Activated CD8-positive, alpha-beta memory T cell treated with anti-CD3 and anti-CD28 coated beads for 24 hours (primary cell): ENCODE results near the gene PROS1.

Experiments used
- DNase-seq: peaks from one replicate; pipeline ENCODE4 v3.0.0-alpha.2; 2020

PROS1 gene

DNA sequence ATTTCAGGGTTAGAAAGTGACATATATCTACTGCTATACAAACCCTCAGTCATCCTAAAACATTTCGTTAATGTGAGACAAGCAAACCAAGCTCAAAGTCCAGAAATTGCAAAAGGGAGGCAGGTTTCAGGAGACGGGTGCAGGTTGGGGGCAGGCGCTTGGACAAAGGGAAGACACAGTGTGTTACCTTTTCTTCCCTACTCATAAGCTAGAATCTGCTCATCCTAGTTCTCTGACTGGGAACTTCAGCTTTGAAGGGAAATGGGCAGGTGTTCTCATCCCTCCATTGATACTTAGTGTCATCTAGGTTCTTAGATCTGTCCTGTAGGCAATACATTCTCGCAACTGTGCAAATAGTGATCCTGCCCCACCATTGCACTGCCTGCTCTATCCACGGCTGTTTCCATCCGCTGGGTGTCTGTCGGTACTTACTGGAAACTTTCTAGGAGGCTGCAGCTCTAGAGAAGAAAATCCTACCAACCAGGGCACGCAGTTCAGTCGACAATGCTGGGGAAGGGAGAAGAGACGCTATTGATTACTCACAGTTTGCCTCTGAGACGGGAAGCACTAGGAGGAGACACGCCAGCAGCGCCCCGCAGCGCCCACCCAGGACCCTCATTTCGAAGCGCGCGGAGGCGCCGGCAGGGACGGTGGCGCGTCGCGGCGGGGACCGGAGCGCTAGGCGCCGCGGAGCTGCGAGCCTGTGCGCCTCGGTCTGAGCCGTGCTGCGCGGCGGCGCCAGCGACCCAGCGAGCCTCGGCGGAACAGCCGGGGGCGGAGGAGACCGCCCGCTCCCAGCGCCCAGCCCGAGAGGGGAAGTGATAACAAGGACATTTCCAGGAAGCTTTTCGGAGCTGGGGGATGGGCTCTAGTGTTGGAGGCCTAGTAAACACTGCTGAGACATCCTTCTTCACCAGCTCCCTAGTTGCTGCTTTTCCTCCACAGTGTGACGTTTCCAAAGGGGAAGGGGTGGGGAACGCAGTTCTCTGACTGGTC is at the start of gene PROS1:
Gene PROS1, minus strand, starts transcription at position 766 of the 996 bp plus-strand sequence. Its CDS starts 147 bp downstream, at position 619.
- peak; percentile 73 for DNase-seq

GRCh38 chr3:94020293-94020692 is 46.6 kb upstream of the PROS1 start:
- no peak for DNase-seq

- no peak for DNase-seq
Measured at GRCh38 chr3:94019659-94020058, 46.0 kb upstream of the PROS1 start.

GRCh38 chr3:94015025-94015424 is 41.3 kb upstream of the PROS1 start:
- DNase-seq = no peak

GRCh38 chr3:94012185-94012584 is 38.5 kb upstream of the PROS1 start:
- DNase-seq = no peak

DNA sequence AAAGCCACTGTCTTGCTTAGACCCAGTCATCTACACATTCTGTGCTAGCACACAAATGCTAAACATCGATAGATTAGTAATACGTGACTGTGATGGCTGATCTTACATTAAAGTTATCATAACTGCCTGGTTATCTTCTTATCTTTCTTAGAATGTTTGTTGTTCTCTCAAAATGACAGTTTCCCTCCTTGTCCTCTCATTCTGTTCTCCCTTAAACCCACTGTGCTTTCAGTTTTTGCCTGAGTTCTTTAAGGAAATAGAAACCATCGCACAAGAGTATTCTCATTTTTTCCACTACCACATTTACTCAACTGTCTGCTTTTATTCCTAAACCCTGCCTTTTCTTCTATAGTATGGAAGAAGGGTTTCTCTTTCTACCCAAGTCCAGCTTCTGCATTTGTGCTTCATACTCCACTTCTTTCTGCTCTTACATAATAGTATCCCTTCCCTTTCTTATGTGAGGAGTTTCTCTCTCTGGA is 37.6 kb upstream of the PROS1 start:
- DNase-seq = no peak

GRCh38 chr3:94009608-94010007 is 35.9 kb upstream of the PROS1 start:
- DNase-seq = no peak

- DNase-seq = no peak
Measured at GRCh38 chr3:94008253-94008652, 34.6 kb upstream of the PROS1 start.

DNA sequence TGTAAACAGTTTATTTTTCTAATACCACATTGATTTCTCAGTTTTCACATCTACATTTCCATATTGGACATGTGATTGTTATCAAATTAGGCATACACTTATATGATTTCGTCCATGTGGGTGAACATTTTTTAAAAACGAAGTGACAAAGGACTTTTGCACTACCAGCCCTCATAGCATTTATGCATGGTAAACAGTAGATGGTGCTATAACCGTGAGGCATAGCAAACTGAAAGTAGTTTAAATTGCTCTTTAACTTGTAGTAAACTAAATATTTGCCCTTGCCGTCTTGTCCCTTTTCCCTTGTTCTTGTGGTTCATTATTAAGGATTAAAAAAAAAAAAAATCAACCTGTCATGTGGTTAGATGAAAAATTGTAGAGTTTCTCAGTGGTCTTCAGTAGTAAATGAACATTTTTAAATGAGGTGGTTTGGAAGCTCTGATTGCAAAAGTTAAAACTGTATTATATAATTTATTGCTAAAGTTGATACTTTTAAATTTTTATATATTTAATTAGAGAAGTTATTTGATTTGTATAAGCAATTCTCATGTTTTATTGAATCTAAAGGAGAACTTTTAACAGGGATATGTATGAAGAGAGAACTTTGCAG is 30.7 kb upstream of the PROS1 start:
- no peak for DNase-seq

GRCh38 chr3:94001827-94002495 is 28.3 kb upstream of the PROS1 start:
- no peak for DNase-seq

GRCh38 chr3:94001191-94001590 is 27.5 kb upstream of the PROS1 start:
- DNase-seq = no peak

DNA sequence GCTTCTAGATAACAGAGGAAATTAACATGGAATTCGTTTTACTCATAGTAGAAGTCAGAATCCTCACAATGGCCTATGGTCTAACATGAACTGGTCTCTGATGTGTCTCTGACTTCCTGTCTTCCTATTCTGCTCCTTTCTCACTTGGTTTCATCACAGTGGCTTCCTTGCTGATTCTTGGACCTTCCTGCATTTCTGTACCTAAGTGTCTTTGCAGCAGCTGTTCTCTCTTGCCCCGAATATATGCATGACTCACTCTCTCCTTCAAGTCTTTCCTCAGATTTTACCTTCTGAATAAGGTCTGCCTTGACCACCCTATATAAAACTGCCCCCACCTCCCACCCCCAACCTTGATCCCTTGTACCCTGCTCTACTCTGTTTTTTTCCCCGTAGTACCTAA is 20.4 kb upstream of the PROS1 start:
- DNase-seq = no peak

GRCh38 chr3:93992207-93992606 is 18.5 kb upstream of the PROS1 start:
- no peak for DNase-seq

GRCh38 chr3:93991631-93992030 is 17.9 kb upstream of the PROS1 start:
- no peak for DNase-seq

DNA sequence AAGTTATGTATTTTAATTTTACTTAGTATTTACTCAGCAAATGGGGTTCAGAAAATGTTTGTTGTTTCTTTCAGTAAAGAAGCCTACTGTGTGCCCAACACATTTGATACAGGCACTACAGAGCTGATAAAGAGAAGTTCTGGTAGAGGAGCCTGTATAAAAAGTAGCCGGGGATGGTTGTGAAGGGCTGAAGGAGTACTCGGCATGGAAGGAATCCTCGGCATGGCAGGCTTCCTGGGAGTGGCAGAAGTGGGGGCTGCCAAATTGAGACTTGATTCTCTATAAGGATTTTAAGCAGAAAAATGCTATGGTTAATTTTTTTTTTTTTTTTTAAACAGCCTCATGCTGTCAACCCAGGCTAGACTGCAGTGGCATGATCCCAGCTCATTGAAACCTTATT is 15.5 kb upstream of the PROS1 start:
- no peak for DNase-seq

- no peak for DNase-seq
Measured at GRCh38 chr3:93988764-93989163, 15.1 kb upstream of the PROS1 start.

DNA sequence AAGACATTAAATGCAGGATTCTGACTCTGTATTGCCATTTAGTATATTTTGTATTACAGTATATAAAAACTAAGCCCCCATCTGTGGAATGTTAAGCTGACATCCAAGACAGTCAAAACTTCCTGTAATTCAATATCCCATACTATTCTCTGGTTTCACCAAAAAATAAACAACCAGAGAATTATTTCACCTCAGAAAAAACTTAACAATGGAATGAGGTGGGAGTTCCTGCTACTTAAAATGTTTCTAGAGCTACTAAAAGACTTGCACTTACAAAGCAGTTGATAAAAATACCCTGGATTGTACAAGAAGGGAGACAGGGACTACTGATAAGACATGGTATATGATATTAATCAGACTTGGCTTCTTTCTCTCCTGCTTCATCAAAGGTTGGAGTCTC is 14.6 kb upstream of the PROS1 start:
- DNase-seq = no peak

GRCh38 chr3:93984618-93985017 is 10.9 kb upstream of the PROS1 start:
- no peak for DNase-seq

- no peak for DNase-seq
Measured at GRCh38 chr3:93983408-93983807, 9.7 kb upstream of the PROS1 start.

GRCh38 chr3:93981649-93982048 is 8.0 kb upstream of the PROS1 start:
- DNase-seq = no peak

DNA sequence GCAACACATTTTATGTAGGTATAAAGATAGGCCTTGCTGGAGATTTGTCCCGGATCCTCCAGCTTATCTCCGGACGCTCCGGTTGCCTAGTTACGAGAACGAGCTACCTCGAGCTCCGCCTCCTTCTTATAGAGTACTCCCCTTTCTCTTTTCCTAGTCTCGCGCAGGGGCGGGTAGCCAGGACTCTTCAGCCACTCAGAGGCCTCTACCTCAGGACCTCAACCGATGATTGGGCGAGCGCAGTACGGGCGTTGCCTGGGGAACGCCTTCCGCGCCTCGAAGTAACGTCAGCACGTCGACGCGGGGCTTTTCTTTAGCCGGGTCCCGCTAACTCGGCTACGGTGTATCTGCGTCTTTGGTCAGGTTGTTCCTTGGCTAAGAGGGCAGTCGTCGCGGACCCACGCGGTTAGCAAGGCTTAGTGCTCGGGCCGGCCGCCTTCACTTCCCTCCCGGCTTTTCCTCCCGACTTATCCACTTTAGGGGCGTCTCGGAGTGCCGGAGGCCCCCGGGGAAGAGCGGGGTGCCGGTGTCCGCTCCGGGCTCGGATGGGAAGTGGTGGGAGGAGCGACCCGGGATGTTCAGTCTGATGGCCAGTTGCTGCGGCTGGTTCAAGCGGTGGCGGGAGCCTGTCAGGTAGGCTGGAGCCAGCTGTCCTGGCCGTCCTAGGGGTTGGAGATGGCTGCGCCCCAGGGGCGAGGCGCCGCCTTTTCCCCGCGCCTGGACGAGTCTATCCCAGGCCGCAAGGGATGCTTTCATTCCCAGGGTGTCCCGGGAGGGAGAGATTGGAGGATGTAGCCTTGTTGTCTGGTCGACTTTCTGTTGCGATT is 6.4 kb upstream of the PROS1 start, which contains the start of gene ARL13B:
Gene ARL13B, plus strand, starts transcription at position 306 of the 827 bp plus-strand sequence. Its CDS starts 269 bp downstream, at position 575.
- DNase-seq = peak; percentile 93

DNA sequence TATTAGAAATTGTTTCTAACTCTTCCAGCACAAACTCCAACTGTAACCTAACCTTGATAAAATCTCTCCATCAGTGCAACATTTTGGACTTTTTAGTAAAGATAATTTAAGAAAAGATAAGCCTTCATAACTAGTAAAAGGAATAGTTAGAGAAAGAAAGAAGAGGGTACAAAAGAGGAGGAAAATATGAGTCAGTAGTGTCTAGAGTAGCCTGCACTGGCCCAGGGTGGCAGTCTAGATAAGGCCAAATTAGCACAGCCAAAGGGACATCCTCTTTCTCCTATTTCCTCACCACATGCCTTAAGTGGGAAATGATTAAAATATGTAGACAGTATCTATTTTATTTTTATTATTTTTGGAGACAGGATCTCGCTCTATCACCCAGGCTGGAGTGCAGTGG is 3.7 kb downstream of the PROS1 start:
- no peak for DNase-seq
